WTC11 (cell line): ENCODE measurements around the gene GAB4. TPM values are rescaled to one million over a fixed set of nuclear protein-coding genes. Genes with fewer than 3 reads are reported as not detected.

Experiments
- AR ChIP-seq: fragments of 250-450 bp; sonication (Bioruptor Pico); IDR thresholded peaks from 2 replicates; pipeline ENCODE4 v1.9.0; 2021; ENCODE audit warnings: mild to moderate bottlenecking
- ATF3 ChIP-seq: sonication (generic); formaldehyde crosslinking; conservative IDR thresholded peaks from 2 replicates; pipeline ENCODE4 v1.8.1; 2022; ENCODE audit warnings: mild to moderate bottlenecking, missing genetic modification reagents
- CREB1 ChIP-seq: sonication (generic); formaldehyde crosslinking; IDR thresholded peaks from 2 replicates; pipeline ENCODE4 v1.8.0; 2023; ENCODE audit warnings: mild to moderate bottlenecking, missing genetic modification reagents
- E2F1 ChIP-seq: sonication (generic); formaldehyde crosslinking; IDR thresholded peaks from 2 replicates; pipeline ENCODE4 v1.8.0; 2022; ENCODE audit warnings: mild to moderate bottlenecking, missing genetic modification reagents
- FOXJ3 ChIP-seq: sonication (generic); formaldehyde crosslinking; IDR thresholded peaks from 2 replicates; pipeline ENCODE4 v1.9.0; 2021; ENCODE audit warnings: missing genetic modification reagents, mild to moderate bottlenecking, borderline replicate concordance
- NFYB ChIP-seq: sonication (generic); formaldehyde crosslinking; conservative IDR thresholded peaks from 2 replicates; pipeline ENCODE4 v1.8.0; 2022; ENCODE audit warnings: low read depth, missing genetic modification reagents
- NR3C1 ChIP-seq: sonication (generic); formaldehyde crosslinking; conservative IDR thresholded peaks from 2 replicates; pipeline ENCODE4 v1.8.1; 2023; ENCODE audit warnings: low read depth, mild to moderate bottlenecking, missing genetic modification reagents
- RELA ChIP-seq: sonication (generic); formaldehyde crosslinking; IDR thresholded peaks from 2 replicates; pipeline ENCODE4 v1.8.1; 2022; ENCODE audit warnings: missing genetic modification reagents, mild to moderate bottlenecking, borderline replicate concordance
- STAT6 ChIP-seq: sonication (generic); formaldehyde crosslinking; conservative IDR thresholded peaks from 2 replicates; pipeline ENCODE4 v1.8.1; 2023; ENCODE audit warnings: mild to moderate bottlenecking, low read depth, missing genetic modification reagents, moderate library complexity
- ZNF232 ChIP-seq: sonication (generic); formaldehyde crosslinking; IDR thresholded peaks from 2 replicates; pipeline ENCODE4 v1.8.0; 2022; ENCODE audit warnings: mild to moderate bottlenecking, missing genetic modification reagents
- total RNA-seq: library from RNA; stranded (reverse); gene quantifications from 3 replicates; pipeline ENCODE4 v1.2.3, GENCODE V29; 2021
- TF ChIP-seq, protein P1 (sequence below): sonication (generic); formaldehyde crosslinking; IDR thresholded peaks from 2 replicates; pipeline ENCODE4 v1.8.1; 2022; ENCODE audit warnings: missing genetic modification reagents, borderline replicate concordance
- TF ChIP-seq, protein P2 (sequence below): sonication (generic); formaldehyde crosslinking; IDR thresholded peaks from 2 replicates; pipeline ENCODE4 v1.8.0; 2022; ENCODE audit warnings: mild to moderate bottlenecking, missing genetic modification reagents
- TF ChIP-seq, protein P3 (sequence below): sonication (generic); formaldehyde crosslinking; IDR thresholded peaks from 2 replicates; pipeline ENCODE4 v1.8.1; 2023; ENCODE audit warnings: mild to moderate bottlenecking, missing genetic modification reagents, borderline replicate concordance
- TF ChIP-seq, protein P4 (sequence below): sonication (generic); formaldehyde crosslinking; IDR thresholded peaks from 2 replicates; pipeline ENCODE4 v1.8.1; 2022; ENCODE audit warnings: low read depth, missing genetic modification reagents, borderline replicate concordance

The GAB4 gene
- total RNA-seq, 1 experiment from 2014 or later: 0.09 TPM

DNA sequence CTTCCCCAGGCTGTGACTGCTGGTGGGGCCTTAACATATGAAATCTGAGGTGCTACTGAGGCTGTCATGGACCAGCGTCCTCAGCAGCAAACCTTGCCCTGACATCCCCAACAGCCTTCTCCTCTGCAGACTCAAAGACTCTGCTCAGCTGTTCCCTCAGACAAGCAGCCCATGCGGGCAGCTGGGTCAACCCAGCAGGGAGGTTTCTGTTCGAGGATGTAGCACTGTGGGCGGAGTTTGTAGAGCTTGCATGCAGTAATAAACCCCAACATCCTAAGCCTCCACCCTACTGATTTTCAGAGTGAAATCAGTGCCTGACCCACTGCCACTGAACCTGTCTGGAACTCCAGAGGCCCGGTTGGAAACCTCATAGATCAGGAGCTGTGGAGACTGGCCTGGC is 94.0 kb downstream of the GAB4 start (continued):
- no peak for TF ChIP-seq STAT6 (CRISPR knock-in tag)
- no peak for TF ChIP-seq FOXJ3 (CRISPR knock-in tag)
- TF ChIP-seq NFYB: no peak
- TF ChIP-seq AR (CRISPR knock-in tag): no peak
- no peak for TF ChIP-seq ZNF232 (CRISPR knock-in tag)
- TF ChIP-seq, protein P1, sequence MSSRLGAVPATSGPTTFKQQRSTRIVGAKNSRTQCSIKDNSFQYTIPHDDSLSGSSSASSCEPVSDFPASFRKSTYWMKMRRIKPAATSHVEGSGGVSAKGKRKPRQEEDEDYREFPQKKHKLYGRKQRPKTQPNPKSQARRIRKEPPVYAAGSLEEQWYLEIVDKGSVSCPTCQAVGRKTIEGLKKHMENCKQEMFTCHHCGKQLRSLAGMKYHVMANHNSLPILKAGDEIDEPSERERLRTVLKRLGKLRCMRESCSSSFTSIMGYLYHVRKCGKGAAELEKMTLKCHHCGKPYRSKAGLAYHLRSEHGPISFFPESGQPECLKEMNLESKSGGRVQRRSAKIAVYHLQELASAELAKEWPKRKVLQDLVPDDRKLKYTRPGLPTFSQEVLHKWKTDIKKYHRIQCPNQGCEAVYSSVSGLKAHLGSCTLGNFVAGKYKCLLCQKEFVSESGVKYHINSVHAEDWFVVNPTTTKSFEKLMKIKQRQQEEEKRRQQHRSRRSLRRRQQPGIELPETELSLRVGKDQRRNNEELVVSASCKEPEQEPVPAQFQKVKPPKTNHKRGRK (CRISPR knock-in tag): no peak
- TF ChIP-seq, protein P2, sequence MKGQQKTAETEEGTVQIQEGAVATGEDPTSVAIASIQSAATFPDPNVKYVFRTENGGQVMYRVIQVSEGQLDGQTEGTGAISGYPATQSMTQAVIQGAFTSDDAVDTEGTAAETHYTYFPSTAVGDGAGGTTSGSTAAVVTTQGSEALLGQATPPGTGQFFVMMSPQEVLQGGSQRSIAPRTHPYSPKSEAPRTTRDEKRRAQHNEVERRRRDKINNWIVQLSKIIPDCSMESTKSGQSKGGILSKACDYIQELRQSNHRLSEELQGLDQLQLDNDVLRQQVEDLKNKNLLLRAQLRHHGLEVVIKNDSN (CRISPR knock-in tag): no peak
- TF ChIP-seq, protein P3, sequence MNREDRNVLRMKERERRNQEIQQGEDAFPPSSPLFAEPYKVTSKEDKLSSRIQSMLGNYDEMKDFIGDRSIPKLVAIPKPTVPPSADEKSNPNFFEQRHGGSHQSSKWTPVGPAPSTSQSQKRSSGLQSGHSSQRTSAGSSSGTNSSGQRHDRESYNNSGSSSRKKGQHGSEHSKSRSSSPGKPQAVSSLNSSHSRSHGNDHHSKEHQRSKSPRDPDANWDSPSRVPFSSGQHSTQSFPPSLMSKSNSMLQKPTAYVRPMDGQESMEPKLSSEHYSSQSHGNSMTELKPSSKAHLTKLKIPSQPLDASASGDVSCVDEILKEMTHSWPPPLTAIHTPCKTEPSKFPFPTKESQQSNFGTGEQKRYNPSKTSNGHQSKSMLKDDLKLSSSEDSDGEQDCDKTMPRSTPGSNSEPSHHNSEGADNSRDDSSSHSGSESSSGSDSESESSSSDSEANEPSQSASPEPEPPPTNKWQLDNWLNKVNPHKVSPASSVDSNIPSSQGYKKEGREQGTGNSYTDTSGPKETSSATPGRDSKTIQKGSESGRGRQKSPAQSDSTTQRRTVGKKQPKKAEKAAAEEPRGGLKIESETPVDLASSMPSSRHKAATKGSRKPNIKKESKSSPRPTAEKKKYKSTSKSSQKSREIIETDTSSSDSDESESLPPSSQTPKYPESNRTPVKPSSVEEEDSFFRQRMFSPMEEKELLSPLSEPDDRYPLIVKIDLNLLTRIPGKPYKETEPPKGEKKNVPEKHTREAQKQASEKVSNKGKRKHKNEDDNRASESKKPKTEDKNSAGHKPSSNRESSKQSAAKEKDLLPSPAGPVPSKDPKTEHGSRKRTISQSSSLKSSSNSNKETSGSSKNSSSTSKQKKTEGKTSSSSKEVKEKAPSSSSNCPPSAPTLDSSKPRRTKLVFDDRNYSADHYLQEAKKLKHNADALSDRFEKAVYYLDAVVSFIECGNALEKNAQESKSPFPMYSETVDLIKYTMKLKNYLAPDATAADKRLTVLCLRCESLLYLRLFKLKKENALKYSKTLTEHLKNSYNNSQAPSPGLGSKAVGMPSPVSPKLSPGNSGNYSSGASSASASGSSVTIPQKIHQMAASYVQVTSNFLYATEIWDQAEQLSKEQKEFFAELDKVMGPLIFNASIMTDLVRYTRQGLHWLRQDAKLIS (CRISPR knock-in tag): no peak
- TF ChIP-seq RELA (CRISPR knock-in tag): no peak
- no peak for TF ChIP-seq NR3C1 (CRISPR knock-in tag)
- no peak for TF ChIP-seq E2F1 (CRISPR knock-in tag)
- TF ChIP-seq, protein P4, sequence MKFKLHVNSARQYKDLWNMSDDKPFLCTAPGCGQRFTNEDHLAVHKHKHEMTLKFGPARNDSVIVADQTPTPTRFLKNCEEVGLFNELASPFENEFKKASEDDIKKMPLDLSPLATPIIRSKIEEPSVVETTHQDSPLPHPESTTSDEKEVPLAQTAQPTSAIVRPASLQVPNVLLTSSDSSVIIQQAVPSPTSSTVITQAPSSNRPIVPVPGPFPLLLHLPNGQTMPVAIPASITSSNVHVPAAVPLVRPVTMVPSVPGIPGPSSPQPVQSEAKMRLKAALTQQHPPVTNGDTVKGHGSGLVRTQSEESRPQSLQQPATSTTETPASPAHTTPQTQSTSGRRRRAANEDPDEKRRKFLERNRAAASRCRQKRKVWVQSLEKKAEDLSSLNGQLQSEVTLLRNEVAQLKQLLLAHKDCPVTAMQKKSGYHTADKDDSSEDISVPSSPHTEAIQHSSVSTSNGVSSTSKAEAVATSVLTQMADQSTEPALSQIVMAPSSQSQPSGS (CRISPR knock-in tag): no peak
- TF ChIP-seq CREB1 (CRISPR knock-in tag): no peak
- TF ChIP-seq ATF3 (CRISPR knock-in tag): no peak
